NCI-H510A treated with DMSO at 0.1 percent for 48 hours (cell line): ENCODE measurements around the gene KRTAP10-1.

Source experiments
- DNase-seq: peaks from one replicate; lab custom pipeline; 2025; lab: John Stamatoyannopoulos, UW

The KRTAP10-1 gene

DNA sequence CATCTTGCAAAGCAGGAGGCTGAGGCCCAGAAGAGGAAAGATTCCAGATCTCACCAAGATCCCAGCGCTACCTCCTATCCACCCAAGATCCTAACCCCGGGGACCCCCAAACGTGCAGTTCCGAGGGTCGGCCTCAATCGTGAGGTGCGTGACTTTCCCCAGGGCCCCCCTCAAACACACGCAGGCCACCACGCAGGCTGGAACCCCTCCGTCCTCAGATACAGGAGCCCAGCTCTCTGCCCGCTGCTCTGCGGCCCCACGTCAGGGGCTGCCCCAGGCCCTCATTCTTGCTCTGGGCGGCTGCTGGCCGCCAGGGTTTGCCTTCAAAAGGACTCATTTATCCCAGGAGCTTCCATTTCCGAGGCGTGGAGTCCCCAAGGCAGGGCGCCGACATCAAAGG, 39.9 kb downstream of the KRTAP10-1 start:
- DNase-seq = no peak

DNA sequence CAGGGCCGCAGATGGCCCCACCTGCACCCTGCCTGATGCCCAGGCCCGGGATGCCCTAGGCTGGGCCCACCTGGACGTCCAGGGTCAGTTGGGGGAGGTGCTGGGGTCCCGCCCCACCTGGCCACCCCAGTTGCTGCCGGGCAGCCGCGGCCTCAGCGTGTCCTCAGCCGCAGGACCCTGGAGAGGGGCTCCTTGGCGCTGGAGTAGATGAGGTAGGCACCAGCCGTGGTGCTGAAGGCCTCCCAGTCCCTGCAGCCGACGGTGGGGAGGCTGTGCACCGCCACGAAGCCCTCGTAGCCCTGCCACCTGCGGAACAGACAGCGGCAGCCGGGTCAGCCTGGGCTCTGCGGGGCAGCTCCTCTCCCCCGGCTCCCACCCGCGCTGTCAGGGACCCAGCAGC, 40.4 kb downstream of the KRTAP10-1 start:
- DNase-seq = no peak

DNA sequence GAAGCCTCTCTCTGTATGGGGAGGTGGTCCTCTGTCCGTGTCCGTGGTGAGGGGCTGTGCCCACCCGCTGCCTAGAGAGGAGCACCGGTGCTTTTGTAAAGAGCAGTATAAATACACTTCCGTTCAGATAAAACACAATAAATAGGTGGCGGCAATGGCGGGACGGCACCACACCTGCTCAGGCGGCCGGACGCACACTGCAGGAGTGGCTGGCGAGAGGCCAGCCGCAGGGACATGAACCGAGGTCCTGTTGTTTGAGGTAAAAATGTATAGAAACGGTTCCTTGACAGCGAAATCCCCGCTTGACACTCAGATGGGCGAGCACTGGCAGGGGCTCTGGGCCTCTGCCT, 40.8 kb downstream of the KRTAP10-1 start:
- no peak for DNase-seq

DNA sequence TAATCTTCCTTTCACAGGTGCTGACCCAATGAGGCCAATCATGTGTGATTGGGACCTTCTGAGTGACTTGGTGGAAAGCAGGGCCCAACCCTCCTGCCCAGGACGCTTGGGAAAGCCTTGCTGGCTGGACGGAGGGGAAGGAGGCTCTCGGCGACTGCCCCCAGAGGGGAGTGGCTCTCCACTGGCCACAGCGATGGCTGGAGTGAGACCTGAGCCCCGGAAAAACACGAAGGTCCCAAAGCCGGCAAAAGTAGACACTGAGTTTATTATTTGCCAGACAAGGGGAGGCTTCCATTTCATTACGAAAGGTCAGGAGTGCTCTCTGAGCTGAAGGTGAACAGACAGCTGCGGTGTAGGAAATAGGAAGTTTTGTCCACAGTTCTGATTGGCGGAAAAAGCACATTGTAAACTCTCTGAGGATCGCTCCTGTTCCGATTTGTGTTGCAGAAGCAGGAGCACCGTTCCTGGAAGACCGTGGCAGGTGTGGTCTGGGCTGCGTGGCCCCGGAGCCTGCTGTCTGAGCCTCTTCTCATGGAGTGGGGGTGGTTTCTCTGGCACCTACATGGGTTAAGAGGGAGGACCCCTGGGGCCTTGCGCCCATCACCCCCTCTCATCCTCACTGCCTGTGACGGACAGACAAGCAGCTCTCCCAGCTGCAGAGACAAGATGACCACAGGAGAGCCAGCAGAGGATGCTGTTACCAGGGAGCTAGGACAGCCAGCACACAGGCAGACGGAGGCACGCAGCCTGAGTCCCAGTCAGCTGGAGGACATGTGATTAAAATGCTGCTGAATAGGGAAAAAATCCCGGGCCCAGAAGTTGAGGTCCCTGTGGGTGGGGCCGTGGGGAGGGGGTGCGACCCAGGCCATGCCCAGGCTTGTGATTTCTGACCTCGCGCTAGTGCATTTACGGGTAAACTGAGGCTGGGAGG, 41.5 kb downstream of the KRTAP10-1 start:
- no peak for DNase-seq

DNA sequence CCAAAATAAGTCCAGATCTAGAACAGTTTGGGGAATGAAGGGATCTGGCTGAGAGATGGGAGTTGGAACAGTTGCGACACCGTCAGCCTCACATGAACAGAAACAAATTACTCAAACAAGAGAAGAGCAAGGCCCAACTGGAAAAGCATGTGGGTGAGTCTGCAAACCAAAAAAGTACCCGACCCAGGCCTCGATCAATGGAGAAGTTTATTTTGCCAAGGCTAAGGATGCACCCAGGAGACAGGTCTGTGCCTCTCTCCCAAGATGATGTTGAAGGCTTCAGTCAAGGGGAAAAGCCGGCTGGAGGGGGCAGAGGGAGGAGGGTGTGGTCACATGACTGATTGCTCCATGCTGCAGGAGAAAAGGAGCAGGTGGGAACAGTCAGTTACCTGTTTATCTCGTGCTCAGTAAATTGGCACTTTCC, 42.3 kb downstream of the KRTAP10-1 start:
- DNase-seq = peak; percentile 28

DNA sequence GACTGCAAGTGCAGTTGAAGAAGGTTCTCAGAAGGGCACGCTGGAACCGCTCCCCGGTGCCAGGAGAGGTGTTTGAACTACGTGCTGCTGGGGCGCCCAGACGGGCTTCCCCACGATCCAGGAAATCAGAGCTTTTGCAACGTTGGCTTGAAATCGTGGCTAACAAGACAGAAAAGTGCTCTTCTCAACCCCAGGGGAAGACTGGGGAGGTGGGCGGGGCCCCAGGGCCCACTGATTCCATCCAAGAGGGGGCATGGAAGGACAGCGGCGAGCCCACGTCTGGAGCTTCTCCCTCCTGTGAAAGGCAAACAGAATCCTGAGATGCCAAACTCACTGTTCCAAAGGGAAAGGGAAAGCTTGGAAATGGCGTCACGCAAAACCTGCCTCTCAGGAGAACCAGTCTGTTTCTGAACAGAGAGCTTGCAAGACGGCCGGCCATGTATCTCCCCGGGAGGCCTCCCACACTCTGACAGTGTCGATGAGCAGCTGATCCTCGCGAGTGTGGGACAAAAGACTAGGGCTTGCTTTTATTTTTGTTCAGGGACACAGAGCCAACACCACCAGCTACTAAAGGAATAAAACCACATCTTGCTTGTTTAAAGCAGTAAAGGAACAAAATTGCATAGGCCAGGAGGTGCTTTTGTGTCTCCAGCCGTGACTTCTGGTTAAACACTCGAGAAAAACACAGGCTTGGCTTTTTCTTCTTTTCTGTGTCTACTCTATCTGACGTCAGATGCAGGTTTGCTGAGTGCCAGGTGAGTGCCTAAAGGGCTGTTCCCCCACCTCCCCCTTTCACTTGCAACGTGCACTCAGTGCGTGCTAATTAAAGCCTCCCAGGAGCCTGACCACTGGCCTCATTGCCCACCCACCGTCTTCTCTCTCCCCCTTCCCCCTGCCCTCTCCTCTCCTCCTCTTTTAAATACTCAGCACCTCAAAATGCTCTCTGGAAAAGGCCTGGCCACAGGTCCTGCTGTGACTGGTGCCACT, 43.1 kb downstream of the KRTAP10-1 start:
- DNase-seq = peak; percentile 17

DNA sequence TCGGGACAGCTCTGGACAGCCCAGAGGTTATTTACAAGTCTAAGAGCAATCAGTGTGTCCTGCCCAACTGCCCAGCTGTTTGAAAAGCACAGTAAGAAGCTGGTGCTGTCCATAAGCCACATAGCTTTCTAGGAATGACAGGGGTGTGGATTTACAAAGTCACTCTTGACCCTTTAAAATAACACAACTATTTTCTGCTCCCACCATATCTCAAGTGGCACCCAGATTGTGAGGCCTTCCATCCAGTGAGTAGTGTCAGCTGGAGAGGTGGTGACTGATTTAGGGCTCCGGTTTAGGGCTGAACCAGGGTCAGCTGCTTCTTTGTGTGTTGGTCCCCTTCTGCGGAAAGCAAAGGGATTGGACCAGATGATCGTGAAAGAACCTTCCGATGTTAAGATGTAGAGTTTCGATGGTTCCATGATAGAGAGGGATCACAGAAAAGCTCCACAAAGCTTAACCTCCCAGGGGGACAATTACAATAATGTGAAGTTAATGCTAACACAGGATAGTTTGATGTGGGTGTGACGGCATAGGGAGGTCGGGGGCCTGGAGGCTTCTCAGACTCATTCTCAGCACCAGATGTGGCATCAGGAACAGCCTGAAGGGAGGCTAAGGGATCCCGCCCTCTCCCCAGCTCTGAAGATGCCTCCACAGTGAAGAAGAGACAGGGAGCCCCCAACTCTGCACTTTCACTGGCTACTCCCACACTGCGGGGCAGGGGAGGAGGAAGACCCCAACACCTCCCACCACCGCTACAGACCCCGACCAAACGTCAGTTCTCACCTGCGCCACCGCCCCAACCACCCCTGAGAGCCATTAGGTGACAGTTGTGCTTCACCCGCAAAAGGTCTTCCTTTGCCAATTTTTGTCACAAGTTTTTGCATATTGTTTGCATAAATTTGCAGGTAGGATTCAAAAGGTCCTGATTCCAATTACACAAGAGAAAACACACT, 44.1 kb downstream of the KRTAP10-1 start:
- no peak for DNase-seq

DNA sequence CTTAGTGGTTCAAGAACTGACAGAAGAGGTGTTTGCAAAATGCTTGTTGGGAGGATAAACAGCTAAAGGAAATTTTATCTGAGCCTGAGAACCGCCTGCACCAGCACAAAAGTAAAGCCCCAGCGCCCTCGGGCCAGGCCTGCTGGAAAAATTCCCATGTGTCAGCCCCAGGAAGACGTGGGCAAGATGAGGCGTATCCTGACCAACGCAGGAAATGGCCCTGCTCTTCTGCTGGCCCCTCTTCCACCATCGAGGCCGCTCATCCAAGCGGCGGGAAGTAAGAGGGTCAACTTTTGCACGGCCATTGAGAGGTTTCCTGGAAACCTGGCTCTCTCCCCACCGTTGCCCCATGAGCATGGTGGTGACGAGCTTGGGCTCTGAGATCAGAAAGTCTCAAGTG, 45.0 kb downstream of the KRTAP10-1 start:
- DNase-seq = no peak

DNA sequence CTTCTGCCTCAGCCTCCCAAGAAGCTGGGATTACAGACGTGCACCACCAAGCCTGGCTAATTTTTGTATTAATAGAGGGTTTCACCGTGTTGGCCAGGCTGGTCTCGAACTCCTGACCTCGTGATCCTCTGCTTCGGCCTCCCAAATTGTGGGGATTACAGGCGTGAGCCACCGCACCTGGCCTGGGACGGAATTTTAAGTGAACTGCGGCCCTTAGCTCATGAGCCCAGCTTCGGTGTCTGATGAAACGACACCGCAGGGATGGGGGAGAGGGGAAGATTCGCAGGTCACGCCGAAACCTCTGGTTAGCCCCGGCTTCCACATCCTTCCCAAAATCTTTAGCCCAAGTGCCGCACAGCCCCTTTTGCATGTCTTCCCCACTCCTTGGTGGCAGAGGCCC, 45.6 kb downstream of the KRTAP10-1 start:
- no peak for DNase-seq

DNA sequence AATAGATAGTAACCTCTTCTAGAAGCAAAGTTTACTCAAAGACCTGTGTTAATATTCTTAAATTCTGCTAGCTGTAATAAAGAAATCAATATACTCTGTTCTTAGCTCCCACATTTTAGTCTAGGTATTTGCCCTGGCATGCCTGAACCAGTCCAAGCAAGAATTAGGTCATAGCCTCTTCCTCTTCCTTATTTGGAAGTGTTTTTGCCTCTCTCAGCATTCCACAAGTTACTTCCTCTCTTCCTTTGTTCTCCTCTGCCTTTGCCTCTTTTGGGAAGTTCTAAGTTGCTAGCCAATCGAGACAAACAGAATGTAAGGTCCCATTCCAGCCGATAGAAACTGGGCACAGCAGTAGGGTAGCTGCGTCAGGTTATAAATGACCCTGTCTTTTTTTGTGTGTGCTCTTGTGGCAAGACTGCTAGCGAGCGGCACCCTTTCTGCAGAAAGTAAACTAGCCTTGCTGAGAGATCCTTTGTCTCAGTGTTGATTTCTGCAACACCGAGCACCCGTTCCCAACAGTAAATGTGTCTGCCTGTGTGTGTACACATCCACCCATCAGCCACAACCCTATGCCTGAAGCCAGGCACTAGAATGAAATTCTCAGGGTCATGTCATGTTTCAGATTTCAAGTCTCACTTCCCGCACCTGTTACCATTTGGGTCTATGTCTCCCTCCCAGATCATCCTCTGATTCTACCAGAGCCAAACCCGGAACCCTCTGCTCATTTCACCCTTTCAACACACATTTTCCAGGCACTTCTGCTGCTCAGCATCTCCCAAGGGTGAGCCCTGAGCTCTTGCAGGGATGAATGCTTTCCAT, 47.2 kb downstream of the KRTAP10-1 start:
- no peak for DNase-seq

DNA sequence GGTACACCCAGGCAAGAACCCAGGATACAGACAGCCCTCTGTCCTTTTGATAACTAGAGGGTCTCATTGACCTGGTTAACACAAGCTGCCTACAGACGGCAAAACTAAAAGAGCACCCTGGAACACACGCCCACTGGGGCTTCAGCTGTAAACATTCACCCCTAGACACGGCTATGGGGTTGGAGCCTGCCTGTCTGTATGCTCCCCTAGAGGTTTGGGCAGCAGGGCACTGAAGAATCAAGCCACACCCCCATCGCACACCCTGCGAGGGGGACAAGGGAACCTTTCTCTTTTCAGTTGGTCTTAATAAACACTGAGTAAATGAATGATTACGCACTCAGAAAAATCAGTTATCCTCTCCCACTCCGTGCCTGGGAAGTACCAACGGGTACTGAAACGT, 49.2 kb downstream of the KRTAP10-1 start:
- no peak for DNase-seq

DNA sequence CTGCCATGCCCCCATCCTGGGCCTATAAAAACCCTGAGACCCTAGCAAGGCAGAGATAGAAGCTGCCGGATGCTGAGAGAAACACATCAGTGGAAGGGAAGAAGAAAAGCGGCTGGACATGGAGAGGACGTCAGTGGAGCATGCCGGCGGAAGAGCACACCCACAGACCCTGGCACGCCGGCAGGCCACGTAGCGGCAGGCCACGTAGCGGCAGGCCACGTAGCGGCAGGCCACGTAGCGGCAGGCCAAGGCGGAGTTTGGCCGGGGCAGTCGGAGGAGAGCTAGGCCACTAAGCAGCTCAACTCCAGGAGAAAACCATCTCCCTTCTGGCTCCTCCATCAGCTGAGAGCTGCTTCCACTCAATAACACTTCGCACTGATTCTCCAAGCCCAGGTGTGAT, 49.6 kb downstream of the KRTAP10-1 start:
- no peak for DNase-seq

DNA sequence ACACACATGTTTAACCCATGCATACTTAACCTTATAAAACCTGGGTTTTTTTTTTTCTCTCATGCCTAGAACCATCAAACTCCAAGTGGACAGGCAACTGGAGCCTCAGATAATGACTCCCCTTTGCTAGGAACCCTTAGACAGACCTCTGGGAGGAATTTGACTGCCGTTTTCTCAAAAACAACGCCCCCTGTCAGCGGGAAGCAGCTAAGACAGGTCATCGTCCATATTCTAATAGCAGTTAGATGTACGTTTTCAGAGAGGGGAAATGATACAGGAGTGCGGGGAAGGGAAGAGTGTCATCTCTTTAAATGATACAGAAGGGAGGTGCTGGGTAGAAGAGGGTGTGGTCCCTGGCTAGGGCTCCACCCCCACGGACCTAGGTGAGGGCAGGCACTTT, 50.0 kb downstream of the KRTAP10-1 start:
- DNase-seq = no peak
